NCI-H82 treated with DMSO at 0.1 percent for 48 hours (cell line): Measurements from ENCODE around the gene ZNF729.
"Not testable (repeated sequence)": the region's sequence is repeated elsewhere in the genome, so short reads cannot be mapped to it uniquely, and the experiment has no call there.

Source experiments
- DNase-seq: peaks from one replicate; lab custom pipeline; 2025; ENCODE audit not compliant: unreplicated experiment; lab: John Stamatoyannopoulos, UW

Gene ZNF729

DNA sequence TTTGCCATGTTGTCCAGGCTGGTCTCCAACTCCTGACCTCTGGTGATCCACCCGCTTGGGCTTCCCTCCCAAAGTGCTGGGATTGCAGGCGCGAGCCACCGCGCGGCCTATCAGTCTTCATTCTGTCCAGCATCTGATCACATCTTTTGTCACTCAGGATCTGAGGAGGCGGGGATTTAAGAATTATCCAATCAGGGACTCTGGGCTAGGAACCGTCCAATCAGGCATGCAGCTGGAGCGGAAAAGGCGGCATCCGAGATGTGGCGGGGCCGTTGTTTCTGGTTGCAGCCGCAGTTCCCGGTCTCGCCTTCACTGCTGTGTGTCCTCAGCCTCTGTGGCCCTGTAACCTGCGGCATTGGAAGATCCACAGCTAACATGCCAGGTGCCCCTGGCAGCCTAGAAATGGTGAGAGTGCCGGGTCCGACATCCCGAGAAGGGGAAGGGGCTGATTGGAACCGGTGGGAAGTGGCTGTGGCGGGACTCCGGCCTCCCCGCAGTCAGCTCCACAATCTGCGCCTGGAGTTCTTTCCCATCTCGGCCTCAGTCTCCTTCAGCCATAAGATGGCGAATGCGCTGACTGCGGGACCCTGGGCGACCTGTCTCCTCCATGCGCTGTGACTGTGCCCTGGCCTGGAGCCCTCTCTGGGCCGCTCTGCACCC lies at the start of gene ZNF729:
TSS of gene ZNF729 (plus strand) at position 291 of the 660 bp plus-strand sequence. CDS start at position 376, 85 bp downstream.
- no peak for DNase-seq

DNA sequence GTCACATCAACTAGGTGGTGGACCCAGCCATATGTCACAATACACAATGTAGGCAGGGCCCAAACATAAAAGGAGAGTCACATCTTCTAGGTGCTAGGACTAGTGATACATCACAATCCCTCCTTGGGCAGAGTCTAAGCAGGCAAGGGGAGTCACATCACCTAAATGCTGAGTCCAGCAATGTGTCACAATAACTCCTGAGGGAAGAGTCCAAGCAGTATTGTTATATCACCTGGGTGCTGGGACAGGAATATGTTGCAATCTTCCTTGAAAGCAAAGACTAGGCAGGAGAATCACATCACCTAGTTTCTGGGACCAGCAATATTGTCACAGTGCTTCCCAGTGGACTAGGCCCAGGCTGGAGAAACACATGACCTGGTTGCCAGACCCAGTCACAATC lies 29.4 kb upstream of the ZNF729 start:
- no peak for DNase-seq

DNA sequence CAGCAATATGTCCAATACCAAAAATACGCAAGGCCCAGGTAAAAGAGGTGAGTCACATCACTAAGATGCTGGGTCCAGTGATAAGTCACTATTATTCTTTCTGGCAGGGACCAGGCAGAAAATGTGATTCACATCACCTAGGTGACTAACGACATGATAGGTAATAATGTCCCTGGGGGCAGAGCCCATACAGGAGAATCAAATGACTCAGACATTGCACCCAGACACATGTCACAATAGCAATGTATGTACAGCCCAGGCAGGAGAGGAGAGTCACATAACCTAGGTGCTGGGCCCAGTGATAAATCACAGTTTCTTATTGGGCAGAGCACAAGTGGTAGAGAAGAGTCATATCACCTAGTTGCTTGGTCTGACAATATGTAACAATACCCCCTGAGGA lies 28.9 kb upstream of the ZNF729 start:
- DNase-seq = no peak

DNA sequence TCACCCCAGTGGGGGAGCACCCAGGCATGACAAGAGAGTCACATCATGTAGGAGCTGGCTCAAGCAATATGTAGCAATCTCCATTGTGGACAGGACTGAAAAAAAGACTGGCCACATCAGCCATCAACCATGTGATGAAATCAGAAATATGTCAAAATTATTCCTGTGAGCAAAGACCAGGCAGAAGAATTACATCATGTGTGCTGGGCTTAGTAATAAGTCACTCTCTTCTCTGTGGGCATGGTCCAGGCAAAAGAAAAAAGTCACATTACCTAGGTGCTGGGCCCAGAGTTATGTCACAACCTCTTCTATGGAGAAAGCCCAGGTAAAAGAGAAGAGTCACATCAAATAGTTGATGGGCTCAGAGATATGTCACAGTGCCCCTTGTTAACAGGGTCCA lies 28.3 kb upstream of the ZNF729 start:
- no peak for DNase-seq

DNA sequence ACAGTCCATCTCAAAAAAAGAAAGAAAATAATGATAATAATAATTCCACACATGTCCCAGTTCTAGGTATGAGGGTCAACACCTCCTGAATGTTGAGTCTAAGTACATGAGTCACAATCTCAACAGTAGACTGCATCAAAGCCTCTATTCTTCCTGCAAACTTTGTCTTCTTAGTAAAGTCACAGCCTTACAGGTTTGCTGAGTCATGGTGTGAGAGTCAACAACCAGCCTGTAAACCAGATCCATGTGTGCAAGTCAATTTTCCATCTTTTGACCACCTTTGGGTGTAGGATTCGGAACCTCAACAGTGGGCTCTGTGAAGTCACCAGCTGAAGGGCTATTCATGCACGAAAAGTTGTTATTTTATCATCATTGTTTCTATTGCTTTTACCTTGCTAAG lies 25.7 kb upstream of the ZNF729 start:
- no peak for DNase-seq

DNA sequence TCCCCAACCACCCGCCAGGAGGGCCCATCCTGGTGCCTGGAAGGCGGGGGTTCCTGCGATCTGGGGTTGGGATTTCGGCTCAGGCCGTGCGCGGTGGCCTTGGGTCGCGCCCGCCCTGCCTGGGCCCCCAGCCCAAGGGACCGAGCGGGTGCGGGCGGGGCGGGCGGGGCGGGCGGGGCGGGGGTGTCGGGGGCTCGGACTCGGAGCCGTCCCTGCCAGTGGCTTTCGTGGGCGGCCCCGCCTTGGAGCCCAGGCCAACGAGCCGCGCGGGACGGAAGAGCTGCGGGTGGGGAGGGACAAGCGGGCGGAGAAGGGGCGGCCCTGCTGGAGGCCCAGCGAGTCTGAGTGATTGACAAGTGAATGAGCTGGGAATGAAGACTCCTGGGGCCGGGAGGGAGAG lies 24.6 kb upstream of the ZNF729 start:
- no peak for DNase-seq

DNA sequence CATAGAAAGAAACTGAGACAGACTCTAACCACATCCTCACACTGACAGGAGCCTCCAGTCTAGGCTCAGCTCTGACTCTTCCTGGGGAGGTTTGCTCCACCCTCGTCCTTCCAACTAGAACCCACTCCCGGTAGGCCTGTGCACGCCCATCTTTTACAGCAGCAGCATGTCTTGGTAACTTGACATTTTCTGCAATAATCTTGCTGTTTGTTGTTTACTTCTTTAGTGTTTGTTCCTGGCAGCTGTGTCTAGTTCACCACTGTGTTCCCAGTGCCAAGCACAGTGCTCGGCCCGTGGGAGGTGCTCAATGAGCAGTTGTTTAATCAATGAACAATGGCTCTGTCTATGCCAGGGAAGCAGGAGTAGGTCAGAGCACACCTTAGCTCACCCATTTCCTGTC lies 23.1 kb upstream of the ZNF729 start:
- no peak for DNase-seq

DNA sequence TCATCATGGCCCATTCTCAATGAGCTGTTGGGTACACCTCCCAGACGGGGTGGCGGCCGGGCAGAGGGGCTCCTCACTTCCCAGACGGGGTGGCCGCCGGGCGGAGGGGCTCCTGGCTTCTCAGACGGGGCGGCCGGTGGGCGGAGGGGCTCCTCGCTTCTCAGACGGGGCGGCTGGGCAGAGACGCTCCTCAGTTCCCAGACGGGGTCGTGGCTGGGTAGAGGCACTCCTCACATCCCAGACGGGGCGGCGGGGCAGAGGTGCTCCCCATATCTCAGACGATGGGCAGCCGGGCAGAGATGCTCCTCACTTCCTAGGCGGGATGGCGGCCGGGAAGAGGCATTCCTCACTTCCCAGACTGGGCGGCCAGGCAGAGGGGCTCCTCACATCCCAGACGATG lies 35.3 kb downstream of the ZNF729 start:
- not testable (repeated sequence) for DNase-seq

DNA sequence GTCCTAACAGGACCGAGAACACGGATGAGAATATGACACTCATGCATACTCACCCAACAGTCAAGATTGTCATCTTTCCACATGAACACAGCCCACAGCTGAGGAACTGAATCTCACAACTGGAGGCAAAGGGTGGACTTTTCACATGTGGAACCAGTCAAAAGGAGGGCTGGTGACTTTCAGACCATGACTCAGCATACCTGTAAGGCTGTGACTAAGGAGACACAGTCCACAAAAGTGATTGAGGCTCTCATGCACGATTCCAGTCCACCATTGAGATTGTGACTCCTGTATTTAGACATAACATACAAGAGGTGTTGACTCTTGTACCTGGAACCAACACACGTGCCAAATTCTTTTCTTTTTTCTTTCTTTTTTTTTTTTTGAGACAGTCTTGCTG lies 40.0 kb downstream of the ZNF729 start:
- DNase-seq = no peak

DNA sequence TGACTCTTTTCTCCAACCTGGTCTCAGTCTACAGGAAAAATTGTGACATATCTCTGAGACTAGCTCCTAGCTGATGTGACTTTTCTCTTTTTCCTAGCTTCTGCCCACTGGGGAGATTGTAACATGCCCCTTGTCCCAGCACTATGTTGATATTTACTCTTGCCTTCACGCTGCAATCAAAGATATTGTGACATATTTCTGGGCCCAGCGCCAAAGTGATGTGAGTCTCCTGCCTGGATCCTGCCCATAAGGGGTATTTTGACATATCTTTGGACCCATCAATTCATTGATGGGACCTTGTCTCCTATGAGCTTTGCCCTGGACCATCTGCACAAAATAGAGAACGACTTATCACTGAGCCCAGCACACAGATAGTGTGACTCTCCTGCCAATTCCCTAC lies 41.1 kb downstream of the ZNF729 start:
- no peak for DNase-seq

DNA sequence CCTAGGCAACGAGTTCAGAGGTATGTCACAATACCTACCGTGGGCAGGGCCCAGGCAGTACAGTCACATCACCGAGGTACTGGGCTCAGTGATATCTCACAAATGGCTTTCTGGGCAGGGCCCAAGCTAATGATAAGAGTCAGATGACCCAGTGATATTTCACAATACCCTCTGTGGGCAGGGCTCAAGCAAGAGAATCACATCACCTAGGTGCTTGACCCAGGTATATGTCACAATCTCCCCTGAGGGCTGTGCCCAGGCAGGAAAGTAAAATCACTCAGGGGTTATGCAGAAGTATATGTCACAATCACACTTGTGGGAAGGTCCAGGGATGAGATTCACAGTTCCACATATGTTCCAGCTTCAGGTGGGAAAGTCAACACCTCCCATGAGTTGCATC lies 45.3 kb downstream of the ZNF729 start:
- DNase-seq = no peak

DNA sequence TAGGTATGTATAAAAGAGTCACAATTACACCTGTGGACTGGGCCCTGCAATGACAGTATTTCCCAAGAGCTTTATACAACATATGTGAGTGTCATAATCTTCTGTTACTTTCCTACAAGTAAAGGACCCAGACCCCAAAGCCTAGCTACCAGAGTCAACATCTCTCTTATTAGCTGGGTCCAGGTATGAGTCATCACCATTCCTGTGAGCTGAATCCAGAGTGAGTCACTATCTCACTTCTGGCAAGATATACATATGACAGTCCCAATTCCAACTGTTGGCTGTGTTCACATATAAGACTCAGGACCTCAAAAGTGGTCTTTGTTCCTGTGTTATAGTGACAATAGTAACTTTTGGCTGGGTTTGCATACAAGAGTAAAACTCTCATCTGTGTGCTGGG lies 46.7 kb downstream of the ZNF729 start:
- no peak for DNase-seq

DNA sequence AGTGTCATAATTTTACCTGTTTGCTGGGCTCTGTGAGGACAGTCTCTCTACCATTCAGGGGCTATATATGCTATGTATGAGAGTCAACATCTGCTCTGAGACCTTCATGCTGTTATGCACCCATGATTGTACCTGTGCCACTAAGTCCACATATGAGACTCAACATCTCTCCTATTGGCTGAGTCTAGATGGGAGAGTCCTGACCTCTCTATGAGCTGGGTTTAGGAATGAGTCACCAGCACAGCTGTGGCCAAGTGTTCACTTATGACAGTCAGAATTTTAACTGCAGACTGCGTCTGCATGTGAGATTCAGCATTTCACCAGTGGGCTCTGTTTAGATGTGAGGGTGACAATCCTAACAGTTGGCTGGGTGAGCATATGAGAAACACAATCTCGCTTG lies 49.5 kb downstream of the ZNF729 start:
- no peak for DNase-seq

DNA sequence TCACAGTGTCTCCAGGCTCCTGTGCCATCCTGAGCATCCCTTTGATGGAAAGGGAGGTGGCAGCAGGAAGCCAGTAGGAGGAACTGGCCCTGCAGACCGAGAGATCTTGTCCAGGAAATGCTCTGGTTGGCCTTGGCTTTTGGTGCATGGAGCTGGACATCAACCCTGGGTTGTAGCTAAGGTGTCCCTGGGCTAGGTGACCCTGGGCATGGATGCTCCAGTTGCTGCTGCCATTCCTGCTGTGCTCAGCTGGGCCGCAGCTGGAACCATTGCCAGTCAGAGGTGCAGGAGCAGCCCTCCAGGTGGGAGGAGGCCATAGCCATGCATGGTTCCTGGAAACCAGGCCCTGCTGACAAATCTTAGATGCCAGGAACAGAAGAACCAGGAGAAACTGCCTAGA lies 68.4 kb downstream of the ZNF729 start:
- DNase-seq = no peak
